ENCODE data around the gene IL17B. TPM values are rescaled to one million over a fixed set of nuclear protein-coding genes. Genes with fewer than 3 reads are reported as not detected.

Gene IL17B
- total and polyA plus RNA-seq, 2 donors (not counting 3 experiments of a cell fraction or from before 2014, with no cell fraction given) = not detected

DNA sequence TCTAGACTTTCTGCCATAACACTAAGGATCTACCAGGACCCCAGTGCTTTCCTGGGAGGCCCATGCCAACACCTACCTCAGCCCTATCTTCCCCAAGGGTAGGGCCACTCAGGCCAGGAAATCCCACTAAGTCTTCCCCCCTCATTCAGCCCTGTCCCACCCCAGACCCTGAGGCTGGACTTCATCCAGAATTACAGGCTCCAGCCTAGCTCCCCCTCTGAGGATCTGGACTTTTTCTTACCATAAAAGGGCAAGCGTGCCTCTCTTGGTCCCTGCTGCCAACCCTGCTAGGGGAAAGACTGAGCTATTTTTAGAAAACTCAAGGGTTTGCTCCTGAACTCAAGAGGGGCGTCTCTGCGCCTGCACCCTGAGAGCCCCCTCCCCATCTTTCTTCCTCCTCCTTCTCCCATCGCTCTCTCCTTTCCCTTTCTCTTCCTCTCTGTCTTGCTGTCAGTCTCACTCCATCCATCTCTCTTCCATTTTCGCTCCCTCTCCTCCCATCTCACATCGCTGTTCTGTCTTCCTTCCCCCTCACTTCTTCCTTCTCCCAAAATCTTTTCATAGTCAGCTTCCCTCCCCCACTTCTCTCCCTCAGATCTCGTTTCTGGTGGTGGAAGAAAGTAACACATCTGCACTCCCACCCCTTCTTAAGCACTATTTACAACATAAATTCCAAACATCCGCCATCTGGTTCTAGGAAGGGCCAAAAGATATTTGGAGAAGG is 38.1 kb upstream of the IL17B start:
- Histone ChIP-seq H3K4me3 (replicated peaks in 1 of 3; ENCODE audit: insufficient read depth in 1 of 3, low read depth in 1 of 3, low read length in 3 of 3) (no peak overlapping the region), H3K79me2 (ENCODE audit: control insufficient read depth, insufficient read depth, low read length) (no peaks in the 10 kb centered on the region), H3K4me1 (ENCODE audit: control insufficient read depth, extremely low read depth, insufficient read depth, low read length) (peaks cover under 1% of the 10 kb centered on the region), H3K4me2 (ENCODE audit: insufficient read depth, low read length) (no peak overlapping the region), H3K27me3 (ENCODE audit: control insufficient read depth in 2 of 2, insufficient read depth in 2 of 2, low read length in 2 of 2) (no peaks in the 10 kb centered on the region), H3K36me3 (ENCODE audit: control insufficient read depth in 2 of 2, extremely low read depth in 1 of 2, insufficient read depth in 2 of 2, low read length in 2 of 2) (no peaks in the 10 kb centered on the region), H3K9me3 (replicated peaks; ENCODE audit: control insufficient read depth, insufficient read depth, low read length) (no peaks in the 10 kb centered on the region), H3K27ac (ENCODE audit: insufficient read depth, low read depth, low read length) (no peak overlapping the region), H3K9ac (replicated peaks; ENCODE audit: extremely low read depth, insufficient read depth, low read length) (no peak overlapping the region), H4K20me1 (replicated peaks; ENCODE audit: control insufficient read depth, extremely low read depth, insufficient read depth, low read length) (no peaks in the 10 kb centered on the region), H3K9me1 (replicated peaks; ENCODE audit: control insufficient read depth, extremely low read depth, insufficient read depth, low read length) (no peaks in the 10 kb centered on the region), H2AFZ (ENCODE audit: low read depth, low read length) (no peak overlapping the region)
- no TSS peak for BruUV-seq (replicated peaks)
- ChIA-PET POLR2A (interaction anchor here (0.5 kb wide), 1 partner anchor 160 kb away, joined by 3 read pairs; no protein-coding TSS in a partner anchor), CTCF (interaction anchor here (1.0 to 1.5 kb wide), 2 partner anchors 35 to 45 kb away, joined by 3 to 5 read pairs; no protein-coding TSS in a partner anchor)
- intact Hi-C loops (cut with micrococcal nuclease) (no loop called here), dilution Hi-C loops (cut with MboI; ENCODE audit: extremely low pct_ligation_motif_present, low sequenced_read_pairs) (no loop called here)
- DNase-seq (ENCODE audit: low read depth, low spot score) (no peak), FAIRE-seq (no peak)
- no peak for TF ChIP-seq POLR2AphosphoS5 (IDR thresholded peaks at IDR 0.05; ENCODE audit: insufficient read depth, low read depth, low read length)
- TF ChIP-seq, protein P1, sequence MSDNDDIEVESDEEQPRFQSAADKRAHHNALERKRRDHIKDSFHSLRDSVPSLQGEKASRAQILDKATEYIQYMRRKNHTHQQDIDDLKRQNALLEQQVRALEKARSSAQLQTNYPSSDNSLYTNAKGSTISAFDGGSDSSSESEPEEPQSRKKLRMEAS (IDR thresholded peaks at IDR 0.05; ENCODE audit: insufficient read depth, insufficient read length) = no peak
- no peak for TF ChIP-seq POLR2A (IDR thresholded peaks at IDR 0.05; ENCODE audit: low read depth, low read length)
- no peak for TF ChIP-seq MYC (IDR thresholded peaks at IDR 0.05; ENCODE audit: low read depth, low read length)
- TF ChIP-seq, protein P2, sequence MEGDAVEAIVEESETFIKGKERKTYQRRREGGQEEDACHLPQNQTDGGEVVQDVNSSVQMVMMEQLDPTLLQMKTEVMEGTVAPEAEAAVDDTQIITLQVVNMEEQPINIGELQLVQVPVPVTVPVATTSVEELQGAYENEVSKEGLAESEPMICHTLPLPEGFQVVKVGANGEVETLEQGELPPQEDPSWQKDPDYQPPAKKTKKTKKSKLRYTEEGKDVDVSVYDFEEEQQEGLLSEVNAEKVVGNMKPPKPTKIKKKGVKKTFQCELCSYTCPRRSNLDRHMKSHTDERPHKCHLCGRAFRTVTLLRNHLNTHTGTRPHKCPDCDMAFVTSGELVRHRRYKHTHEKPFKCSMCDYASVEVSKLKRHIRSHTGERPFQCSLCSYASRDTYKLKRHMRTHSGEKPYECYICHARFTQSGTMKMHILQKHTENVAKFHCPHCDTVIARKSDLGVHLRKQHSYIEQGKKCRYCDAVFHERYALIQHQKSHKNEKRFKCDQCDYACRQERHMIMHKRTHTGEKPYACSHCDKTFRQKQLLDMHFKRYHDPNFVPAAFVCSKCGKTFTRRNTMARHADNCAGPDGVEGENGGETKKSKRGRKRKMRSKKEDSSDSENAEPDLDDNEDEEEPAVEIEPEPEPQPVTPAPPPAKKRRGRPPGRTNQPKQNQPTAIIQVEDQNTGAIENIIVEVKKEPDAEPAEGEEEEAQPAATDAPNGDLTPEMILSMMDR (IDR thresholded peaks at IDR 0.05; ENCODE audit: extremely low read depth in 1 of 2, insufficient read depth in 1 of 2, low read depth in 1 of 2, low read length in 2 of 2) = no peak
- no peak for TF ChIP-seq FOS (IDR thresholded peaks at IDR 0.05; ENCODE audit: borderline replicate concordance, insufficient read depth, low read length)
- TF ChIP-seq GATA2 (IDR thresholded peaks at IDR 0.05; ENCODE audit: insufficient read depth, insufficient read length, low read depth, low read length) = no peak
- no peak for TF ChIP-seq EZH2 (IDR thresholded peaks at IDR 0.05; ENCODE audit: borderline replicate concordance, low read depth, low read length, severe bottlenecking)
- TF ChIP-seq JUN (IDR thresholded peaks at IDR 0.05; ENCODE audit: borderline replicate concordance, insufficient read depth, insufficient read length, low read depth) = no peak

All from endothelial cell of umbilical vein (primary cell).